Fibroblast of lung (primary cell): Measurements from ENCODE around the gene PPFIA4. TPM values are rescaled to one million over a fixed set of nuclear protein-coding genes. Genes with fewer than 3 reads are reported as not detected.
A peak's percentile ranks its signal among the peaks of the same experiment; 100 is the strongest.

Source experiments
- DNase-seq, 2 donors: peaks; one replicate each; pipeline versions ENCODE4 v3.0.0 to v3.0.0-alpha.2; 2010; ENCODE audit warnings: low read depth in 2 of 2
- H2AFZ ChIP-seq: 2 replicates; pipeline ENCODE4 v1.5.1; 2012; ENCODE audit warnings: low read length, control low read depth, inconsistent platforms
- H3K27ac ChIP-seq: 2 replicates; pipeline ENCODE4 v1.5.1; 2011; ENCODE audit warnings: low read length, control low read depth; ENCODE audit not compliant: insufficient read depth
- H3K27me3 ChIP-seq: 2 replicates; pipeline ENCODE4 v1.5.1; 2011; ENCODE audit warnings: mild to moderate bottlenecking, low read length; ENCODE audit not compliant: control insufficient read depth, insufficient read depth
- H3K36me3 ChIP-seq: 2 replicates; pipeline ENCODE4 v1.5.1; 2011; ENCODE audit warnings: low read length; ENCODE audit not compliant: control insufficient read depth, insufficient read depth
- H3K4me1 ChIP-seq: 2 replicates; pipeline ENCODE4 v1.5.1; 2011; ENCODE audit warnings: low read length; ENCODE audit not compliant: control insufficient read depth, insufficient read depth; ENCODE audit errors: extremely low read depth
- H3K4me2 ChIP-seq: 2 replicates; pipeline ENCODE4 v1.5.1; 2011; ENCODE audit warnings: low read length, control low read depth; ENCODE audit not compliant: insufficient read depth; ENCODE audit errors: extremely low read depth
- H3K4me3 ChIP-seq, 4 experiments: fragments of 200-600 bp in 1 of 4; sonication (generic) in 1 of 4; replicated peaks in 1 of 4; 2 replicates each; pipeline ENCODE4 v1.5.1; 2011 to 2016; ENCODE audit warnings: low read length in 4 of 4, low read depth in 3 of 4, mild to moderate bottlenecking in 3 of 4, control low read depth in 2 of 4, inconsistent platforms in 1 of 4, mixed read lengths in 1 of 4; ENCODE audit not compliant: insufficient read depth in 1 of 4; ENCODE audit errors: control extremely low read depth in 1 of 4
- H3K79me2 ChIP-seq: 2 replicates; pipeline ENCODE4 v1.5.1; 2012; ENCODE audit warnings: mild to moderate bottlenecking, low read length, inconsistent platforms; ENCODE audit not compliant: control insufficient read depth, insufficient read depth
- H3K9ac ChIP-seq: 2 replicates; pipeline ENCODE4 v1.5.1; 2011; ENCODE audit warnings: mild to moderate bottlenecking, low read length, control low read depth; ENCODE audit not compliant: insufficient read depth
- H3K9me3 ChIP-seq: 2 replicates; pipeline ENCODE4 v1.5.1; 2012; ENCODE audit warnings: low read depth, low read length; ENCODE audit not compliant: control insufficient read depth, insufficient read depth
- H4K20me1 ChIP-seq: 2 replicates; pipeline ENCODE4 v1.5.1; 2011; ENCODE audit warnings: low read length; ENCODE audit not compliant: control insufficient read depth, insufficient read depth; ENCODE audit errors: extremely low read depth
- CTCF ChIP-seq, 2 donors: IDR thresholded peaks in 1 of 2; conservative IDR thresholded peaks in 1 of 2; 1 replicate in 1 of 2; 2 replicates in 1 of 2; pipeline ENCODE4 v1.5.1; 2011 to 2012; ENCODE audit warnings: low read length in 2 of 2, control low read depth in 1 of 2, inconsistent platforms in 1 of 2, low read depth in 1 of 2, mild to moderate bottlenecking in 1 of 2
- EZH2 ChIP-seq: IDR thresholded peaks from 2 replicates; pipeline ENCODE4 v1.5.1; 2012; ENCODE audit warnings: low read length, control low read depth, mild to moderate bottlenecking; ENCODE audit errors: missing control alignments
- polyA plus RNA-seq, 2 donors: library from polyadenylated mRNA; depleted of rRNA in 1 of 2; stranded (reverse) in 1 of 2; unstranded in 1 of 2; fragments of >200 nt; gene quantifications; 2 replicates each; pipeline ENCODE4 v1.2.1, GENCODE V29; 2011 to 2012; ENCODE audit warnings: missing spikeins in 1 of 2
- total RNA-seq: library from RNA; depleted of rRNA; stranded (reverse); fragments of >200 nt; gene quantifications from 2 replicates; pipeline ENCODE4 v1.2.1, GENCODE V29; 2014

PPFIA4 gene
- total and polyA plus RNA-seq, 2 donors (not counting 1 experiment from before 2014, with no cell fraction given) = 3.2 to 4.3 TPM

GRCh38 chr1:203044546-203045250 is 18.4 kb downstream of the PPFIA4 start:
- no peak for DNase-seq
- no peak overlapping the region for H3K4me2 ChIP-seq
- no peaks in the 10 kb centered on the region for H3K79me2 ChIP-seq
- no peaks in the 10 kb centered on the region for H3K36me3 ChIP-seq
- H3K4me1 ChIP-seq = peaks cover 12% of the 10 kb centered on the region
- H3K27ac ChIP-seq = no peak overlapping the region
- H3K9ac ChIP-seq = no peak overlapping the region
- H3K27me3 ChIP-seq = no peaks in the 10 kb centered on the region
- TF ChIP-seq EZH2 = no peak
- TF ChIP-seq CTCF (conservative IDR thresholded peaks at IDR 0.05 in 1 of 2, IDR thresholded peaks at IDR 0.05 in 1 of 2; ENCODE audit: low read depth in 1 of 2, low read length in 2 of 2) = no peak
- H3K9me3 ChIP-seq = no peaks in the 10 kb centered on the region
- H4K20me1 ChIP-seq = no peaks in the 10 kb centered on the region
- H2AFZ ChIP-seq = no peak overlapping the region
- H3K4me3 ChIP-seq = no peak overlapping the region

GRCh38 chr1:203045336-203045735 is 19.0 kb downstream of the PPFIA4 start:
- Histone ChIP-seq H3K9me3 (no peaks in the 10 kb centered on the region), H3K27me3 (no peaks in the 10 kb centered on the region), H4K20me1 (no peaks in the 10 kb centered on the region), H3K4me2 (no peak overlapping the region), H3K9ac (no peak overlapping the region), H3K36me3 (no peaks in the 10 kb centered on the region), H3K4me1 (peaks cover 12% of the 10 kb centered on the region), H3K4me3 (no peak overlapping the region), H2AFZ (no peak overlapping the region), H3K79me2 (no peaks in the 10 kb centered on the region), H3K27ac (no peak overlapping the region)
- no peak for TF ChIP-seq CTCF (conservative IDR thresholded peaks at IDR 0.05 in 1 of 2, IDR thresholded peaks at IDR 0.05 in 1 of 2; ENCODE audit: low read depth in 1 of 2, low read length in 2 of 2)
- no peak for TF ChIP-seq EZH2
- DNase-seq = no peak

- H3K9ac ChIP-seq = no peak overlapping the region
- H4K20me1 ChIP-seq = no peaks in the 10 kb centered on the region
- H3K9me3 ChIP-seq = no peaks in the 10 kb centered on the region
- H3K4me3 ChIP-seq = no peak overlapping the region
- H3K27me3 ChIP-seq = no peaks in the 10 kb centered on the region
- no peaks in the 10 kb centered on the region for H3K79me2 ChIP-seq
- TF ChIP-seq CTCF (conservative IDR thresholded peaks at IDR 0.05 in 1 of 2, IDR thresholded peaks at IDR 0.05 in 1 of 2; ENCODE audit: low read depth in 1 of 2, low read length in 2 of 2) (no peak), EZH2 (no peak)
- no peak overlapping the region for H3K4me2 ChIP-seq
- H3K27ac ChIP-seq = no peak overlapping the region
- peak in 1 of 2 donors; percentile 42 for DNase-seq
- H3K36me3 ChIP-seq = no peaks in the 10 kb centered on the region
- no peak overlapping the region for H2AFZ ChIP-seq
- H3K4me1 ChIP-seq = peaks cover 12% of the 10 kb centered on the region
These were observed 19.7 kb downstream of the PPFIA4 start for GRCh38 chr1:203045821-203046594.
